ENCODE results near the gene MEGF11.

DNA sequence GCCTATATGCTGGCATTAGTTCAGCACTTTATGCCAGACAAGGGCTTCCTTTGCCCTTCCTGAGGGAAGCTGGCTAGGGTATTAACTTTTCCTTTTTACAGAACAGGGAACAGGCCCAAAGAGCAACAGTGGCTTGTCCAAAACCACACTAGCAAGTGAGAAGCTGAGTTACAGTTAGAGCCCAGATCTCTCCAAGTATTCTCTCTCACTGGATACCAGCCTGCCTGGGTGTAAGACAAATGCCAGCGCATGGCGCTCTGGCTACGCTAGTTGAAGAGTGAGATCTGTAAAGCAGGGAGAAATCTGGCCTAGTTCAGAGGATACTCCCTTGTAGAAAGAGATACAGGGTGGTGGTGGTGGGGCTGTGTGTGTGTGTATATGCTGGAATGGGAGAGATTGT, 345.9 kb downstream of the MEGF11 start:
- TF ChIP-seq FOXK2 (IDR thresholded peaks at IDR 0.05) (no peak), SP1 (IDR thresholded peaks at IDR 0.05) (no peak), L3MBTL2 (conservative IDR thresholded peaks at IDR 0.05) (no peak), ARNT (IDR thresholded peaks at IDR 0.05) (no peak), FOXM1 (IDR thresholded peaks at IDR 0.05; ENCODE audit: borderline replicate concordance) (no peak), NFRKB (IDR thresholded peaks at IDR 0.05) (no peak), SUZ12 (IDR thresholded peaks at IDR 0.05) (no peak)
- TF ChIP-seq, protein P1, sequence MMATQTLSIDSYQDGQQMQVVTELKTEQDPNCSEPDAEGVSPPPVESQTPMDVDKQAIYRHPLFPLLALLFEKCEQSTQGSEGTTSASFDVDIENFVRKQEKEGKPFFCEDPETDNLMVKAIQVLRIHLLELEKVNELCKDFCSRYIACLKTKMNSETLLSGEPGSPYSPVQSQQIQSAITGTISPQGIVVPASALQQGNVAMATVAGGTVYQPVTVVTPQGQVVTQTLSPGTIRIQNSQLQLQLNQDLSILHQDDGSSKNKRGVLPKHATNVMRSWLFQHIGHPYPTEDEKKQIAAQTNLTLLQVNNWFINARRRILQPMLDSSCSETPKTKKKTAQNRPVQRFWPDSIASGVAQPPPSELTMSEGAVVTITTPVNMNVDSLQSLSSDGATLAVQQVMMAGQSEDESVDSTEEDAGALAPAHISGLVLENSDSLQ (IDR thresholded peaks at IDR 0.05) = no peak
